Pons (tissue), 1 donor: ENCODE data around the gene ANKFN1.
"Not testable (repeated sequence)": the region's sequence is repeated elsewhere in the genome, so short reads cannot be mapped to it uniquely, and the experiment has no call there.

Experiments used
- DNase-seq: peaks from one replicate; pipeline ENCODE4 v3.0.0-alpha.2; 2016; ENCODE audit warnings: low spot score

Gene ANKFN1

GRCh38 chr17:56347639-56348038 lies 194.4 kb downstream of the ANKFN1 start:
- no peak for DNase-seq

DNA sequence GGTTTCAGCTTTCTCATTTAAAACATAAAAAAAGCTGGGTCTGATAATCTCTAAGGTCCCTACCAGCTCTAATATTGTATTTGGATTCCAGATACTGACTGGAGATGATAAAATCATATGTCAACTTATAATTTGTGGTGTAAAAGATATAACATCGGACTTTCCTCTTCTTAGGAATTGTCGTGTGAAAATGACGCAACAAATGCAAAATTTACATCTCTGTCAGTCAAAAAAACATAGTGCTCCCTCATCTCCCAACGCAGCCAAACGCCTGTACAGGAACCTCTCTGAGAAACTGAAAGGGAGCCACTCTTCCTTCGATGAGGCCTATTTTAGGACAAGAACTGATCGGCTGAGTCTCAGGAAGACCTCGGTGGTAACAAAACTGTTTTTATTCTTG lies 197.3 kb downstream of the ANKFN1 start:
- DNase-seq = no peak

- DNase-seq = no peak
Observed at GRCh38 chr17:56351675-56352074, 198.4 kb downstream of the ANKFN1 start.

- DNase-seq = no peak
Observed at GRCh38 chr17:56358651-56359050, 205.4 kb downstream of the ANKFN1 start.

- no peak for DNase-seq
Observed at GRCh38 chr17:56359518-56359917, 206.2 kb downstream of the ANKFN1 start.

DNA sequence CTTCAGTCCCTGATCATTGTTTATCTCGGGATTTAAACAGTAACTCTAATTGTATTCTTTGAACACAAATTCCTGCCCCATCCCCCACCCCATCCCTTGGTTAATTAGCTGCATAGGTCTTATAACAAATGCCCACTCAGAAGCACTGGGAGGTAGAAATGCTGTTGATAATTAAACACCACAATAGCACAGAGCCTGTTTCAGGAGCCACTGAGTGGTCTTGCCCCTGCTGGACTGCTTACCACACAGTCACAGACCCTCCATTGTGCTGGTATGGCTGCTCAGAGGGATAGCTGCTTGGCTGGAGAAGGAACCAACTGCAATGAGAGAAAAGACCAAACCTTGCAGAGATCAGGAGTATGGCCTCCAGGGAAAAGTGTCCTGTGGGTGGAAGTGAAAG lies 214.1 kb downstream of the ANKFN1 start:
- DNase-seq = no peak

- DNase-seq = no peak
Observed at GRCh38 chr17:56373981-56374833, 220.9 kb downstream of the ANKFN1 start.

DNA sequence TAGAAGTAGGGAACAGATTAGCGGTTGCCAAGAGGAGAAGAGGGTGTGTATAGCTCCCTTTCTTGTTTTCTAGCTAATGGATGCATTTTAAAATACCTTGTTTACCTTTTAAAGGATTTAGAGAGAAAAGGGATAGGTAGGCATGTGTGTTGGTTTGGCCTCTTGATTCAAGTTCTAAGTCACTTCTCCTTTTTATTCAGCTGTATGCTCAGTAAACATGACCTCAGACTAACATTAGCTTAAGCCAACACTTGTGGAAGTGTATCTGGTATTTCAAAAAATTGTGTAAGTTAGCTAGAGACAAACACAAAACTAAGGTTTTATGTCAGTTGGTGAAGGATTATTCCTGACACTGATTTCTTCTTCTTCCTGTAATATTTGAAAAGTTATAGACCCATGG lies 236.1 kb downstream of the ANKFN1 start:
- DNase-seq = no peak

GRCh38 chr17:56392321-56392720 lies 239.0 kb downstream of the ANKFN1 start:
- no peak for DNase-seq

DNA sequence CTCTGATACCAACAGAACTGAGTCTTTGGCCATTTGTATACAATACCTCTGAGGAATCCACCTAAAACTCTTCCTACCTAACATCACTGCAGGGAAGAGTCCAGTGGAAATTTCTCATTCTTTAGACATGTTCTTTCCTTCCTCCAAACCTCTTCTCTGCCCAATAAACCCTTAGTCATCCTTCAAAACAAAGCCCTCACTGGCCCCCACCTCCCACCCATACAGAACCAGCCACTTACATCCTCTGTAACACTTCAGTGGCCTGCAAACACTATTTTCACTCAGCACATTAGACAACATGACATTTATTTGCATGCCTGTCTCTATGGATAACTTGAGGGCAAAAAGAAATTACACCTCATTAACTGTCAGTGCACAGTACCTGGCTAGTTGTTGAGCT lies 239.9 kb downstream of the ANKFN1 start:
- DNase-seq = no peak

DNA sequence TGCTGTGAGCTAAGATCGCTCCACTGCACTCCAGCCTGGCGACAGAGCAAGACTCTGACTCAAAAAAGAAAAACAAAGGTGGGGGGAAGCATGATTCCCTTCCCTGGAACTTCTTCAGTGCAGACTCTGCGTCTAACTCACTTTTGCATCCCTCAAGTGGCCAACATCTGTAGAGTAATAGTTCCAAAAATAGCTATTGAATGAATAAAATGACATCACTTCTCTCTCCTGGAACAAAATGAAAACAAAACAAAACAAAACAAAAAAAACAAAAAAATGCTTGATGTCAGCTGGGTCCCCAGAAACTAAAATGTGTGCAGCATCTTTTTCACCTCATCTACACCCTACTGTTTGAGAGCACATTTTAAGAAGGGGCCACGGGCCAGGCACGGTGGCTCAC lies 242.5 kb downstream of the ANKFN1 start:
- DNase-seq = no peak

GRCh38 chr17:56407086-56407485 lies 253.8 kb downstream of the ANKFN1 start:
- no peak for DNase-seq

- DNase-seq = not testable (repeated sequence)
Observed at GRCh38 chr17:56412356-56412755, 259.1 kb downstream of the ANKFN1 start.

DNA sequence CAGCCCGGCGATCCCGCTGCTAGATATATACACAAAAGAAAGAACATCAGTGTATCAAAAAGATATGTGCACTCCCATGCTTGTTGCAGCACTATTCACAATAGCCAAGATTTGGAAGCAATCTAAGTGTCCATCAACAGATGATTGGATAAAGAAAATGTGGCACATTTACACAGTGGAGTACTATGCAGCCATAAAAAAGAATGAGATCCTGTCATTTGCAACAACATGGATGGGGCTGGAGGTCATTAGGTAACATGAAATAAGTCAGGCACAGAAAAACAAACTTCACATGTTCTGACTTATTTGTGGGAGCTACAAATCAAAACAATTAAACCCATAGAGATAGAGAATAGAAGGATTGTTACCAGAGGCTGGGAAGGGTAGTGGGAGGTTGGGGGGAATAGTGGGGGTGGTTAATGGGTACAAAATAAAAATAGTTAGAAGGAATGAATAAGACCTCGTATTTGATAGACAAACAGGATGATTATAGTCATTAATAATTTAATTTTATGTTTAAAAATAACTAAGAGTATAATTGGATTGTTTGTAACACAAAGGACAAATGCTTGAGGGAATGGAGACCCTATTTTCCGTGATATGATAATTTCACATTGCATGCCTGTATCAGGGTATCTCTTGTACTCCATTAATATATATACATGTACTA lies 263.5 kb downstream of the ANKFN1 start:
- DNase-seq = no peak

GRCh38 chr17:56424005-56424404 lies 270.7 kb downstream of the ANKFN1 start:
- DNase-seq = no peak

GRCh38 chr17:56424543-56425044 lies 271.3 kb downstream of the ANKFN1 start:
- DNase-seq = no peak

DNA sequence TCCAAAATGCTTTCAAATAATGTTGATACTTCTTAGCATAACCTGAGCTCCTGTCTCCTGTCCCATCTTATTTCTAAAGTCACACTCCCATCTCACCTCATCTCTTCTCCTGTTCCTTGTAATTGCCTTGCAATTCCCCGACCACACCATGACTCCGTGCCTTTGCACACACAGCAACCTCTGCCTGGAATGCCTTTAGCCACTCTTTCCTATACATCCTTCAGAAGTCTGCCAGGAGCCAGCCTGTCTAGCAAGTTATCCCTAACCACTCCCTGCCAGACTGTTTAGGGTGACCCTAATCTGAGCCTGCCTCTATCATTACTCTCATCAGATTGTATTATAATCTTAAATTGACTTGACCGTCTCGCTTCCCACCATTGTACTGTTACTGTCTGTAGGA lies 272.2 kb downstream of the ANKFN1 start:
- no peak for DNase-seq

DNA sequence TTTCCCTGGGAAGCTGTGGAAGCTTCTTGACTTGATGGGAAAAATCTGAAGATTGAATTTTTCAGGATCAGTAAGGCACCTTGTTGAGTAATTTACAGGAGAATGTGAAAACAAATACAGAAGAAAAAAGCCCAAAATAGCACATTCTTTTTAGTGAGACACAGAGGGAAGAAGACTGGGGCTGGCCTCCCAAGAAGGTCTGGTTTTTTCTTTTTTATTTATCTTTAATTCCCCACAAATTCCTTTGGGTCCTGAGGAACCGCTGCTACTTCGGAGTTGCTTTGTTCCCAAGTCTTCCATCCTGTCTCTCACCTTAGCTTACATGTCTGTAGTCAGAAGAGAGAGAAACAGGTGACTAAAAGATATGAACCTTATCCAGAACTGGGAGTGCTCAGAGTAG lies 273.6 kb downstream of the ANKFN1 start:
- no peak for DNase-seq

GRCh38 chr17:56431736-56432135 lies 278.5 kb downstream of the ANKFN1 start:
- DNase-seq = no peak

- no peak for DNase-seq
Observed at GRCh38 chr17:56432443-56432842, 279.2 kb downstream of the ANKFN1 start.

DNA sequence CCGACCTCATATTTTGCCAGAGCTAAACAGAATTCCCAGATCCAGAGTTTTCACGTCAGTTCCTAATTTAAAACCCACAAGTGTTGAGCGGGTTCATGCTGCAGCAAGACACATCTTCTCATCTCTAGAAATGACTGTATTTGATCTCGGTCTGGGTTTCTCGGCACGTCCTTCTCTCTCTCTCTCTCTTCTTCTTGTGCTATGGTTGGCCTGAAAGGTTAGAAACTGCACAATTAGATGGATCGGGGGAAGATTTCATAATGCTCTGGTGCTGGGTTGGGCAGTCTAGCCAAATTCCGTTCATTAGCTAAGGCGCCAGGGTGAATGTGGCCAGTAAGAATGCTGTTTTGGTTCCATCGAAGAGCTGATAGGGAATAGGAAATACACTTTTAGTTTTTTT lies 281.3 kb downstream of the ANKFN1 start:
- no peak for DNase-seq

GRCh38 chr17:56436142-56436541 lies 282.9 kb downstream of the ANKFN1 start:
- no peak for DNase-seq

- DNase-seq = no peak
Observed at GRCh38 chr17:56440419-56440818, 287.1 kb downstream of the ANKFN1 start.
